ENCODE measurements around the gene FAM131A.

Gene FAM131A

GRCh38 chr3:184395320-184395660 lies 57.9 kb downstream of the FAM131A start:
- no peak for DNase-seq (ENCODE audit: low read depth)

All from stimulated activated CD8-positive, alpha-beta memory T cell treated with anti-CD3 and anti-CD28 coated beads, Interleukin-4, amount 100 ng/mL, for 24 hours (primary cell).